T-helper 2 cell treated with Interferon-gamma antibody and Interleukin-4, amounts not matched to agents 5 μg/mL and 100 μg/mL, for 36 hours (primary cell): ENCODE data around the gene IL2RG.

Source experiments
- DNase-seq: peaks from one replicate; pipeline ENCODE4 v3.0.0; 2021; ENCODE audit warnings: low spot score
- H3K27ac Mint-ChIP-seq: one replicate; pipeline ENCODE4 v1.8.0; 2021; ENCODE audit warnings: mild to moderate bottlenecking, mixed read lengths
- H3K27me3 Mint-ChIP-seq: one replicate; pipeline ENCODE4 v1.8.0; 2021; ENCODE audit warnings: low read depth, mixed read lengths
- H3K36me3 Mint-ChIP-seq: one replicate; pipeline ENCODE4 v1.8.0; 2021; ENCODE audit warnings: low read depth, mixed read lengths
- H3K4me1 Mint-ChIP-seq: one replicate; pipeline ENCODE4 v1.8.0; 2021; ENCODE audit warnings: low read depth, mixed read lengths
- H3K4me3 Mint-ChIP-seq: one replicate; pipeline ENCODE4 v1.8.0; 2022; ENCODE audit warnings: mild to moderate bottlenecking, moderate library complexity, mixed read lengths
- H3K9me3 Mint-ChIP-seq: one replicate; pipeline ENCODE4 v1.8.0; 2021; ENCODE audit warnings: mixed read lengths

The IL2RG gene

DNA sequence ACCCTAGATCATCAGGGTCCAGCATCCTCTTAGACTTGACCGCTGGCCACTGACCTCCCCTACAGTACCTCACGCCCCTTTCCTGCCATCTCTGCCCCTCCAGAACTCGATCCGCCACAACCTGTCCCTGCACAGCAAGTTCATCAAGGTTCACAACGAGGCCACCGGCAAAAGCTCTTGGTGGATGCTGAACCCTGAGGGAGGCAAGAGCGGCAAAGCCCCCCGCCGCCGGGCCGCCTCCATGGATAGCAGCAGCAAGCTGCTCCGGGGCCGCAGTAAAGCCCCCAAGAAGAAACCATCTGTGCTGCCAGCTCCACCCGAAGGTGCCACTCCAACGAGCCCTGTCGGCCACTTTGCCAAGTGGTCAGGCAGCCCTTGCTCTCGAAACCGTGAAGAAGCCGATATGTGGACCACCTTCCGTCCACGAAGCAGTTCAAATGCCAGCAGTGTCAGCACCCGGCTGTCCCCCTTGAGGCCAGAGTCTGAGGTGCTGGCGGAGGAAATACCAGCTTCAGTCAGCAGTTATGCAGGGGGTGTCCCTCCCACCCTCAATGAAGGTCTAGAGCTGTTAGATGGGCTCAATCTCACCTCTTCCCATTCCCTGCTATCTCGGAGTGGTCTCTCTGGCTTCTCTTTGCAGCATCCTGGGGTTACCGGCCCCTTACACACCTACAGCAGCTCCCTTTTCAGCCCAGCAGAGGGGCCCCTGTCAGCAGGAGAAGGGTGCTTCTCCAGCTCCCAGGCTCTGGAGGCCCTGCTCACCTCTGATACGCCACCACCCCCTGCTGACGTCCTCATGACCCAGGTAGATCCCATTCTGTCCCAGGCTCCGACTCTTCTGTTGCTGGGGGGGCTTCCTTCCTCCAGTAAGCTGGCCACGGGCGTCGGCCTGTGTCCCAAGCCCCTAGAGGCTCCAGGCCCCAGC is 10.5 kb downstream of the IL2RG start:
- no peak overlapping the region for H3K4me3 Mint-ChIP-seq
- peak overlapping the region; percentile 31 for H3K27ac Mint-ChIP-seq
- no peaks in the 10 kb centered on the region for H3K9me3 Mint-ChIP-seq
- H3K4me1 Mint-ChIP-seq, result peaks cover 45% of the 10 kb centered on the region
- H3K27me3 Mint-ChIP-seq, result no peaks in the 10 kb centered on the region
- peaks cover 14% of the 10 kb centered on the region for H3K36me3 Mint-ChIP-seq
- DNase-seq, result no peak

DNA sequence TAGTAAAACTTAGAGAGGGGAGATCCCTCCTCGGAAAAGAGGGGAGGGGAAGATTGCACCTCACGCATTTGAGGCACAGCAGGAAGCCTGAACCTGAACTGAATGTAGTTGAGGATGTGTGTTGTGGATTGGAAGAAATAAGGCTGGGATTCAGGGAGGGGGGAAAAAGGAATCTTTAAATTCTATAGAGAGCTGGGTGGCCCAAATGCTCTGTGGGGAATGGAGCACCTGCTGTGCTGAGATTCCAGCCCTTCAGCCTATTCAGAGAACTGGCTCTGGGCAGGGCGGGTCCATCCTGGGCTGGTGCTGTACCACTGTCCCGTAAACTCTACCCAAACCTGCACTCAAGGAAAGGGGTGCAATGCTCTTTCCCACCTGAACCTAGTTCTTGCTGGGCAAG is 11.6 kb downstream of the IL2RG start:
- H3K9me3 Mint-ChIP-seq, result no peaks in the 10 kb centered on the region
- H3K4me3 Mint-ChIP-seq, result no peak overlapping the region
- no peak for DNase-seq
- no peaks in the 10 kb centered on the region for H3K27me3 Mint-ChIP-seq
- peaks cover 10% of the 10 kb centered on the region for H3K36me3 Mint-ChIP-seq
- H3K27ac Mint-ChIP-seq, result no peak overlapping the region
- H3K4me1 Mint-ChIP-seq, result peaks cover 47% of the 10 kb centered on the region

- H3K4me1 Mint-ChIP-seq, result peaks cover 41% of the 10 kb centered on the region
Measured at GRCh38 chrX:71098951-71099506, 12.3 kb downstream of the IL2RG start.

GRCh38 chrX:71098302-71098701 is 13.1 kb downstream of the IL2RG start:
- peak; percentile 56 for DNase-seq
- Mint-ChIP-seq H3K27me3 (no peaks in the 10 kb centered on the region), H3K27ac (no peak overlapping the region), H3K36me3 (no peaks in the 10 kb centered on the region), H3K9me3 (no peaks in the 10 kb centered on the region), H3K4me3 (no peak overlapping the region), H3K4me1 (peaks cover 38% of the 10 kb centered on the region)

More at GRCh38 chrX:71098951-71099506, 12.3 kb downstream of the IL2RG start:
- Mint-ChIP-seq H3K4me3 (no peak overlapping the region), H3K9me3 (no peaks in the 10 kb centered on the region), H3K27ac (no peak overlapping the region), H3K27me3 (no peaks in the 10 kb centered on the region), H3K36me3 (peaks cover 4% of the 10 kb centered on the region)
- DNase-seq, result no peak

- H3K27ac Mint-ChIP-seq, result peak overlapping the region; percentile 10
- H3K9me3 Mint-ChIP-seq, result no peaks in the 10 kb centered on the region
- H3K36me3 Mint-ChIP-seq, result no peaks in the 10 kb centered on the region
- H3K27me3 Mint-ChIP-seq, result no peaks in the 10 kb centered on the region
- H3K4me3 Mint-ChIP-seq, result peak overlapping the region; percentile 99
- no peak for DNase-seq
- peaks cover 28% of the 10 kb centered on the region for H3K4me1 Mint-ChIP-seq
Measured at GRCh38 chrX:71096760-71097032, 14.7 kb downstream of the IL2RG start.

- no peaks in the 10 kb centered on the region for H3K27me3 Mint-ChIP-seq
- H3K27ac Mint-ChIP-seq, result peak overlapping the region; percentile 94
- no peaks in the 10 kb centered on the region for H3K36me3 Mint-ChIP-seq
- peak overlapping the region; percentile 99 for H3K4me3 Mint-ChIP-seq
- H3K4me1 Mint-ChIP-seq, result peaks cover 24% of the 10 kb centered on the region
- H3K9me3 Mint-ChIP-seq, result no peaks in the 10 kb centered on the region
- no peak for DNase-seq
Measured at GRCh38 chrX:71095981-71096759, 15.2 kb downstream of the IL2RG start.

- Mint-ChIP-seq H3K4me1 (peaks cover 22% of the 10 kb centered on the region), H3K36me3 (no peaks in the 10 kb centered on the region), H3K27ac (peak within 1 kb of the TSS; percentile 94), H3K9me3 (no peaks in the 10 kb centered on the region), H3K27me3 (no peaks in the 10 kb centered on the region), H3K4me3 (peak within 1 kb of the TSS; percentile 99)
- DNase-seq, result peak; percentile 84
Measured at GRCh38 chrX:71095555-71095980, 15.8 kb downstream of the IL2RG start, which contains the start of gene FOXO4. Gene FOXO4, plus strand, starts transcription at chrX:71095851. Its CDS starts 678 bp downstream, at chrX:71096529.

- peaks cover 22% of the 10 kb centered on the region for H3K4me1 Mint-ChIP-seq
- H3K9me3 Mint-ChIP-seq, result no peaks in the 10 kb centered on the region
- H3K36me3 Mint-ChIP-seq, result no peaks in the 10 kb centered on the region
- H3K27ac Mint-ChIP-seq, result peak overlapping the region; percentile 63
- H3K27me3 Mint-ChIP-seq, result no peaks in the 10 kb centered on the region
- no peak for DNase-seq
- H3K4me3 Mint-ChIP-seq, result peak overlapping the region; percentile 99
Measured at GRCh38 chrX:71095033-71095432, 16.3 kb downstream of the IL2RG start.

DNA sequence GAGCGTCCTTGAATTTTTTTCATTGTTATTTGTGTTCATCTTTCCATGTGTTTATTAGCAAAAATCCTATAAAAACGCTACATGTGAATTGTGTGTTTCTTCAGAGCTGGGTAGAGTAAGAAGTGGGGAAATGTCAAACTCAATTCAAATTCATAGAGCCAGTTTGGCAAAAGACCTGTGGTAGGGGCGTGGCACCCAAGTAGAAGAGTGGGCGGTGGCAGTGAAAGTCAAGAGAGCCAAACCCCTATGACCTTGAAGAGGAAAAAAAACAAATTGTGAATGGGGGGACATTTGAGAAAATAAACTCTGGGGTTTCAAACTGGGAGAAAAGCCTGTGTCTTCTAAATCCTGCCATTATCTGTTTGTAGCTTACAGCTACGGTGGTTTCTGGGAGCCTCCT is 20.1 kb downstream of the IL2RG start:
- Mint-ChIP-seq H3K4me1 (peaks cover 11% of the 10 kb centered on the region), H3K36me3 (no peaks in the 10 kb centered on the region), H3K9me3 (no peaks in the 10 kb centered on the region), H3K4me3 (no peak overlapping the region), H3K27ac (no peak overlapping the region), H3K27me3 (no peaks in the 10 kb centered on the region)
- no peak for DNase-seq

DNA sequence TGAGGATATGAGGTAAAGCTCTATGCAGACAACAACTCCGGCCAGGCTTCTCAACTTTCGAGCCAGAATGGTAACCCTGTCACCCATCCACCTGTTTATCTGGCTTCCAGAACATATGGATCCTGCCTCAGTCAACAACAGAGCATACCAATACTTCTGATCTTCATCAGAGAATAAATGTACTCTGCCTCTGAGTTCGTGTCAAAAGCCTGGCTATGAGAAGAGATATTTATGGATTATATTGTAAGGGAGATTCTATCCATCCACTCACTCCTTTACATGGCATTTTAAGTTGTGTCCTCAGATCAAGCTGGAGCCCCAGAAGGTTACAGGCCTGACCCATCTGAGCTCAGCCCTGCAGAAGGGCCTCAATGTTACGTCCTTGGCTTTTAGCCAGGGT is 25.5 kb downstream of the IL2RG start:
- no peaks in the 10 kb centered on the region for H3K27me3 Mint-ChIP-seq
- no peak overlapping the region for H3K4me3 Mint-ChIP-seq
- no peaks in the 10 kb centered on the region for H3K9me3 Mint-ChIP-seq
- DNase-seq, result no peak
- H3K36me3 Mint-ChIP-seq, result no peaks in the 10 kb centered on the region
- peaks cover 4% of the 10 kb centered on the region for H3K4me1 Mint-ChIP-seq
- no peak overlapping the region for H3K27ac Mint-ChIP-seq

DNA sequence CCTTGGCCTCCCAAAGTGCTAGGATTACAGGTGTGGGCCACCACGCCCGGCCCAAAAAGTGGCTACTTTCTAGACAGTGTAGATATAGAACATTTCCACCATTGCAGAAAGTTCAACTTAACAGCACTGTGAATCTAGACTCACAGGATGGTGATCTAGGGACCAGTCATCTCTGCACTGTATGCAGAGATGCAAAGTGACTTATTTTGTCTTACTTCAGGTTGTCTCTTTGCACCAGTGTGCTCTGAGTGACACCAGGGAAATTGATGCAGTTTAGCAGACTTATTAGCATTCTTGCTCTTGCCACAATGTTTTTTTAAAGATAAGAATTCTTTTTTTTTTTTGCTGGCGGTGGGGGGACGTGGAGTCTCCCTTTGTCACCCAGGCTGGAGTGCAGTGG is 28.6 kb downstream of the IL2RG start:
- Mint-ChIP-seq H3K27ac (no peak overlapping the region), H3K36me3 (no peaks in the 10 kb centered on the region)

GRCh38 chrX:71082124-71082647 is 29.2 kb downstream of the IL2RG start:
- H3K9me3 Mint-ChIP-seq, result no peaks in the 10 kb centered on the region
- no peaks in the 10 kb centered on the region for H3K27me3 Mint-ChIP-seq
- peaks cover 4% of the 10 kb centered on the region for H3K4me1 Mint-ChIP-seq
- H3K4me3 Mint-ChIP-seq, result no peak overlapping the region
- no peak overlapping the region for H3K27ac Mint-ChIP-seq
- DNase-seq, result no peak
- no peaks in the 10 kb centered on the region for H3K36me3 Mint-ChIP-seq

More for the DNA sequence above, 28.6 kb downstream of the IL2RG start:
- DNase-seq, result no peak
- Mint-ChIP-seq H3K4me3 (no peak overlapping the region), H3K27me3 (no peaks in the 10 kb centered on the region), H3K4me1 (peaks cover 4% of the 10 kb centered on the region), H3K9me3 (no peaks in the 10 kb centered on the region)

GRCh38 chrX:71081330-71082123 is 29.9 kb downstream of the IL2RG start:
- no peak for DNase-seq
- no peak overlapping the region for H3K27ac Mint-ChIP-seq
- no peaks in the 10 kb centered on the region for H3K9me3 Mint-ChIP-seq
- H3K36me3 Mint-ChIP-seq, result no peaks in the 10 kb centered on the region
- H3K27me3 Mint-ChIP-seq, result peaks cover 3% of the 10 kb centered on the region
- no peak overlapping the region for H3K4me3 Mint-ChIP-seq
- H3K4me1 Mint-ChIP-seq, result peaks cover 4% of the 10 kb centered on the region
